ENCODE data around the gene HECW1.
"Not testable (repeated sequence)": the region's sequence is repeated elsewhere in the genome, so short reads cannot be mapped to it uniquely, and the experiment has no call there.

Gene HECW1

DNA sequence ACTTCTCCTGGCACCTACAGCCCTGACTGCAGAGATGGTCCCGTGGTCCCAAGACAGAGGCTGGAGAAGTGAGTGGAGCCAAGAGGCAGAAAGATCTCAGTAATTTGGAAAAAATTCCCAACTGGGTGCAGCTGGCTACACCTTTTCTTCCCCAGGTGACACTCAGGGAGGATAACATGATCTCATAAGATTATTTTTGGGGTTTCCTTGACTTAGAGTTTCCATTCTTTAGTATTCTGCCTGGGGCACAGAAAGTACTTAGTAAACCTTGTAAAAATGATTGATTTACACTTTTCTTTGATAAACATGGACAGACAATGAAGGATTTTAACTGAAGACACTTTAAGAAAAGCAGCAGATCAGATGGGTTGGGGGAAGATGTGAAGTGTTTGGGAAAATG is 38.6 kb downstream of the HECW1 start:
- DNase-seq, result no peak

- DNase-seq, result no peak
Measured at GRCh38 chr7:43152696-43153095, 40.2 kb downstream of the HECW1 start.

GRCh38 chr7:43155636-43156035 is 43.2 kb downstream of the HECW1 start:
- no peak for DNase-seq

DNA sequence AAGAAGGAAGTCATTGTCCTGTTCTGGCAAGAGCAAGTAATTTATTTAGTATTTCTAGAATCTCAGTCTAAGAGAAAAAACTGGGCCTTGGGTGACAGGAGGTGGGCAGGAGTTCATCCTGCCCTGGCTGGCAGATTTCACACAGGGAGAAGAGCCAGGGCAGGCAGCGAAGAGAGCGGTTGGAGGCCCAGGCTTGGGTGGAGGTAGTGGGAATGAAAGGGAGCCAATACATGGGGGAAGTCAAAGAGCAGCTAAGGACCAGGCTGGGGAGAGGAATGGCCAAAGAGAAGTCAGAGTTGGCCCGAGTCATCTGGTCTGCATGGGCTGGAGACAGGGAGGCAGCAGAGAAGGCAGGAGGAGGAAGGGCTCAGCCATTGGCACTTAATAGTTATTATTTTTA is 51.4 kb downstream of the HECW1 start:
- no peak for DNase-seq

DNA sequence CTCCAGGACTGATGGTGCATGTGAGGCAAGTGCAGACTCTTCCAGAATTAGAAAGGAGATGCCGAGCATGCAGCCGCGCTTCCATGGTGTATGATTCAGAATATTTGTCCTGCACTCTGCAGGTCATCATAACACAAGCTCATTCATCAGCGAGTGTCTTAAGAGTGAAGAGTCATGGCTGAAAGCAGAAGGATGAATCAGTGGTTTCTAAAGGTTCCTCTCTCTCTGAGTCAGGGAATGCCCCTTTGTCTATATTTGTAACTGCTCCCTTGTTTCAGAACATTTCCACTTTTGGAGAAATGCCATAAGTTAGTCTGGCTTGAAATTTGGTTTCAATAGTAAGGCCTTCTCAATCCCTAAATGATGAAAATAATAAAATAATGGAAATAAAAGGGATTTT is 52.3 kb downstream of the HECW1 start:
- no peak for DNase-seq

GRCh38 chr7:43166686-43167085 is 54.2 kb downstream of the HECW1 start:
- DNase-seq, result no peak

DNA sequence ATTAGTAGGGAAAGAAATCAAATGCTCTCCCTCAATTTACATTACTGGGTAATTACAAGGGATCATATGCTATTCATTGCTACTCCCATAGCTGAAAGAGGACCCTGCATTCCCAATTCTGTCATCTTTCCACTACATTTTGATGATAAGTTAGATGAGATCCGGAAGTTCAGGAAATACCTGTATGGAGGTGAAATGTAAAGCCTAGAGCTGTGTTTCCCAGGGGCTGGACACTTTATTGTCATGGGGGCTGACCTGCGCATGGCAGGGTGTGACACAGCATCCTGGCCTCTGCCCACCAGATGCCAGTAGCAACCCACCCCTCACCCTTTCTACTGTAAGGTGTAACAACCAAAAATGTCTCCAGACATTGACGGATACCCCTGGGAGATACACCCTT is 56.6 kb downstream of the HECW1 start:
- no peak for DNase-seq

- DNase-seq, result no peak
Measured at GRCh38 chr7:43170571-43170970, 58.1 kb downstream of the HECW1 start.

DNA sequence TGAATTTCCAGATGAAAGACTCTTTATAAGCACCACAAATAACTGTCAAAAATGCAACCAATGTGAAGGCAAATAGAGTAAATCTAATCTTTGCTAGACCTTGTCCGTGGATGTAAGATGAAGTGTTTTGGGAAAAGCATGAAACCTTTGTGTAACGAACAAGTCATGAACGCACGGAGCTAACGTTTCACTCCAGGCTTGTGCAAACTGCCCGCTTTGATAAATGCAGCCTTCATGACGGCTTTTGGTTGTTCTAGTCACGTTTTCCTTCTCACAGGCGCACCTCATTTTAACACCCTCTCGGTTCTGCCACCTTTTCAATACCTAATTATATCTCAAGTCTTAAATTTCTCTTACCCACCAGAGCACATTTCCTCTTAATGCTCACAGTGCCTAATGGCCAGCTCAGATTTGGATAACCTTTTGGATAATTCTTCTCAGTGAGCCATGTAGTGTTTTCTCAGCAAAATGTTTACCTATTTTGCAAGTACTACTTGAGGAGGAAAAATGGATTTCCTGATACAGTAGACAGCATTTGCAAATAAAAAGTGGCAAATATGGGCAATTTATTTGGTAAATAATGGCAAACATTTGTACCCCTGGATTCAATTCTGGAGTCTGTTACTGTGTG is 63.2 kb downstream of the HECW1 start:
- DNase-seq, result no peak

GRCh38 chr7:43179393-43179792 is 66.9 kb downstream of the HECW1 start:
- DNase-seq, result no peak

DNA sequence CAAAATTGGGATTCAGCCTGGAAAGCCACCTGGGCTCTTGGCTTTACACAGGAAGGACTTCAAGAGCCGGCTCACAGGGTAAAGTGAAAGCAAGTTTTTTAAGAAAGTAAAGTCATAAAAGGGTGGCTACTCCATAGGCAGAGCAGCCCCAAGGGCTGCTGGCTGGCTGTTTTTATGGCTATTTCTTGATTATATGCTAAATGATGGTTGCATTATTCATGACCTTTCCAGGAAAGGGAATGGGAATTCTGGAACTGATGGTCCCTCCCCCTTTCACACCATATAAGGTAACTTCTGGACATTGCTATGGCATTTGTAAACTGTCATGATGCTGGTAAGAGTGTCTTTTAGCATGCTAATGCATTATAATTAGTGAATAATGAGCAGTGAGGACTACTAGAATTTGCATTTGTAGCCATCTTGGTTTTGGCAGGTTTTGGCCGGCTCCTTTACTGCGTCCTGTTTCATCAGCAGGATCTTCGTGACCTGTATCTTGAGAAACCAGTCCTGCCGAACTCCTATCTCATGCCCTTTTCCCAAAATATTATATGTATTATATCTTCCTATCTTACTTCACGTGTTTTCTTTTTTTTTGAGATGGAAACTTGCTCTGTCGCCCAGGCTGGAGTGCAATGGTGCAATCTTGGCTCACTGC is 80.5 kb downstream of the HECW1 start:
- no peak for DNase-seq

- no peak for DNase-seq
Measured at GRCh38 chr7:43193893-43194292, 81.4 kb downstream of the HECW1 start.

DNA sequence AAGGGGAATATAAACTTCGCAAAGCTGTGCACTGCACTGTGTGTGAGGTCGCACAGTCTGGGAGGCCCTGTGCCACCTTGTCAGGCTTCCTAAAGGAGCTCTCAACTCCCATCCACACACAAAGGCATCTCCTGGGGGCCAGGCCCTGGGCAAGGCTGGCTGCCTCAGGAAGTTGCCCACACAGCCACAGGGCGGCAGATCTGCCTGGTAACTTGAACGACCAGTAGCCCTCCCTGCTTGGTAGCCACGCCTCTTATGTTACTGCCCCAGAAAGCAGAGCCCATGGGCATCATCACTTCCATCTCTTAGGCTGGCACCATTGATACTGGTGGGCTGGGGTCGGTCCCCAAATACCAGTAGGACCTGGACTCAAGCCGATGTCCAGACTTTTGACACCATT is 82.8 kb downstream of the HECW1 start:
- no peak for DNase-seq

- no peak for DNase-seq
Measured at GRCh38 chr7:43195768-43196167, 83.3 kb downstream of the HECW1 start.

DNA sequence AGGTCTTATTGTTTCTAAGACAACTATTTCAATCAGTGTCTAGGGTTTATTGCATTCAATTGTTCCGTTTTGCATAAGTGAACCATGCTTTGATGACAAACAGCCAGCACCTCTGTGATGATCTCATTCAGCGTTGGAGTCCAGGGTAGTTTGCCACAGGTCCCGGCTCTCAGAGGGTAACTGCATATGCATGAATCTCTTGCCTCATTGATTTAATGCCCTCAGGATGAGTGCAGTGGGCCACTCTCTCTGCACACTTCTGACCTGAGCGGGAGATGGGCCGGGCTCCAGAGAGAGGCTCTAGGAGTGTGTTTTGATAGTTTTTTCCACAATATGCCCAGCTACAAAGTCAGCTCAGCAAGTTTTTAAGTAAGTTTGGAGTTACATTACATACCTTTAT is 83.9 kb downstream of the HECW1 start:
- no peak for DNase-seq

- DNase-seq, result no peak
Measured at GRCh38 chr7:43198016-43198415, 85.6 kb downstream of the HECW1 start.

DNA sequence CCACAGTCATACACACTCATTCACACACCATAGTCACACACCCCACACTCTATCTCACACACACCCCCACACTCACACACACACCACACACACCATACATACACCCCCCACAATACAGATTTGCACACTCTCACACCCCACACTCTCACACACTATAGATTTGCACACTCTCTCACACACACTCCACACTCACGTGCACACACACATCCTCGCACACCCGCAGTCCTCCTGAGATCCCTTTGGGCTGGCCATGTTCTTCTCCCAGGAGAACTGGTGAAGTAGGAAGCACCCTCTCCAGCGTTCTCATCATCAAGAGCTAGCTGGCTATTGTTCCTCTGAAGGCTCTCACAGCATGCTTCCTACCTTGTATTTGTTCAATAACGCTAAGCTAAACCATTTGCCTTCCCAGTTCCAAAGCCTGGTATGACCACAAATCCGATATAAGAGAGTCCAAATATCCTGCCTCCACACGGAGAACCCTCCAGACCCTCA is 86.2 kb downstream of the HECW1 start:
- DNase-seq, result no peak

DNA sequence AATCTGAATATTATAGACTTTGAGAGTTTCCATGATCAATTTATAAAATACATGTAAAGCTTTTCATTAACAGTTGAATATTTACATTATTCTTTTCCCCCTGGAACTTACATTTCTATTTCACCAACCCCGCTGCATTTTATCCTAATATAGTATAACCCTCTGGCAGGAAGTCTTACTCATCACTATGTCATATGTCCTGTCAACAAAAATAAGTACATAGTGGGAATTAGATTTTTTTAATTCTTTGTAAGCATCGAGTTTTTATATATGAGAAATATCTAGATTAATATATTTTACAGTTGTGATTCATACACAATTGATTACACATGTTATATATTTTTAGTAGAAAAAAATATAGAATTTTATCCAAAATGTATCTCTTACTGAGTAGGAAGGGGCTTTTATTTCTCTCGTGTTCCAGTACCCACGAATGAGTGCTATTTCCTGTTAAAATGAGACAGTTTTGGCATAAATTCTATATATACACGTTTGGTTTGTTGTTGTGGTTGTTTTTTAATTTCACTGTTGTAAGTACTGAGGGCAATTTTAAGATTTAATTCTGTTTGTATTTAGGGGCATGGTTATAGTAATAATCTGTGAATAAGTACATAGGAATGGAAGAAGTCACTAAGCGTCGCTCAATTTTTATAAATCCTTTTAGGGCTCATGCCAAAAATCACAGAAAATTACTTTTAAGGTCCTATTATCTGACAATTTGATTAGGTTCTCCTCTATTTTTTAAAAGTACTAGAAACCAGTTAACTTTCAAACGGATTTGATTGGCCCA is 87.1 kb downstream of the HECW1 start:
- no peak for DNase-seq

- no peak for DNase-seq
Measured at GRCh38 chr7:43201912-43202311, 89.5 kb downstream of the HECW1 start.

DNA sequence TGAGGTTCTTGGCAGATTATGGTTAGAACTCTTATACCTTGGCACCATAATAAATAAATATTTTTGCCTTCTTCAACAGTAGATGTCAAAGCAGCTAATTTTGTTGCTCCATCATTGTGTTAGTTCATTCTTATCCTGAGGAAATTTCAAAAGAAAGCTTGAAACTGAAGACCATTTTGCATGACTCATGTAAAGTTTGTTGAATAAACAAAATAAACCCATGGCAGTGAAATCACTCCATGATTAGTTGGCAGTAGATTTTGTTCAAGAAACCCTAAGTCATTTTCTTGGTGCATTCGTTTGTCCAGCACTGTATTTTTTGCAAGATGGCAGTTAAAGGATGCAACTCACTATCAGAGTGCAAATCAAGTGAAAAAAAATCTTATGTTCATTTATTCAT is 91.6 kb downstream of the HECW1 start:
- no peak for DNase-seq

GRCh38 chr7:43205171-43205795 is 92.8 kb downstream of the HECW1 start:
- DNase-seq, result no peak

DNA sequence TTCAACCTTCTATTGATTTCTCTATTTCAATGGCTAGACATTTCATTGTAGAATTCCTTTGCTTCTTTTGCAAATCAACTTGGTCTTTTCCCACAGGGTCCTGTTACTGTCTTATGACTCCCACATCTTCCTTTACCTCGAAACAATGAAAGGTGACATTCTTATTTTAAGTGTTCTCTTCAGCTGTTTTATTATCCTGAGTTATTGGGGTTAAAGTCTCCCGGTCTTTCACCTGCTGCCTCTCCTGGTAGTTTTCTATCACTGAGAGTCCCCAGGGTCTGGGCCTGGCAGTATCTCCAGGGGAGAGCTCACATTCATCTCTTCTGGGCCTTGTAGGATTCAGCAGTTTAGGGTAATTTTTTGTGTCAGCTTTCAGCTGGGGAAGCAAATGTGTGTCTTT is 95.8 kb downstream of the HECW1 start:
- no peak for DNase-seq

DNA sequence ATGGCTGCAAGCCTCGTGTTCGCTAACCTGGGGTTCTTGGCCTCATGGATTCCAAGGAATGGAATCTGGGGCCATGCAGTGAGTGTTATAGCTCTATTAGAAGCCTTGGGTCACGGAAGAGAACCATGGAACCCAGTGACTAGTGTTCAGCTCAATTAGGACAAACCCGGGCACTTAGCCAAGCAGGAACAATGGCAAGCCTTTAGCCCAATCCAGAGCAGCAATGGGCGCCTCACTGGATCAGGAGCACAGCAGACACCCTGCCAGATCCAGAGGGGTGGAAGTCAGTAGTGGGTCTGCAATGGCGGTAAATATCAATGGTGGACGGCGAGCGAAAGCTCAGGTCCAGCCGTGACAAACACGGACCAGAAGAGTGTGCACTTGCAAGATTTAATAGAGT is 98.1 kb downstream of the HECW1 start:
- DNase-seq, result not testable (repeated sequence)

GRCh38 chr7:43211286-43211685 is 98.8 kb downstream of the HECW1 start:
- DNase-seq, result no peak

Measured in DMS79 treated with DMSO at 0.1 percent for 48 hours (cell line).